Measurements from ENCODE around the gene CLIP4.

The CLIP4 gene

DNA sequence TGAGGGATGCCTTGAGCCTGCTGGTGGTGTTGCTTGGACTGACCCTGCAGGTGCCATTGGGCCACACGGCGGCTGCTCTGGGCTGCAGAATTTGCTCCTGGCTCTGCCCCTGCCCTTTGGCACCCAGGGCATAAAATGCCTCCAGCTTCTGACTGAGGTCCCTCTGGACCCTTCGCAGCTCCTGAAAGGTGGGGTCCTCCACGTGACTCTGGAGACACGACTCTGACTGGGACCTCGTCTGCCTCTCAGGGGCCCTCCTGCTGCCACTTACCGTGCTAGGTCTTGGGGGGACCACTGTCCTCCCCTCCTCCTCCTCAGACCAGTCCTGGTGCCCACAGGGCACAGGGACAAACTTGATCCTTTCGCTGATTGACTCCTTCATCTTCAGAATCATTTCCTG is 43.0 kb upstream of the CLIP4 start:
- no peak overlapping the region for H3K4me3 ChIP-seq
- no peak for DNase-seq (ENCODE audit: low spot score)
- TF ChIP-seq, protein P1, sequence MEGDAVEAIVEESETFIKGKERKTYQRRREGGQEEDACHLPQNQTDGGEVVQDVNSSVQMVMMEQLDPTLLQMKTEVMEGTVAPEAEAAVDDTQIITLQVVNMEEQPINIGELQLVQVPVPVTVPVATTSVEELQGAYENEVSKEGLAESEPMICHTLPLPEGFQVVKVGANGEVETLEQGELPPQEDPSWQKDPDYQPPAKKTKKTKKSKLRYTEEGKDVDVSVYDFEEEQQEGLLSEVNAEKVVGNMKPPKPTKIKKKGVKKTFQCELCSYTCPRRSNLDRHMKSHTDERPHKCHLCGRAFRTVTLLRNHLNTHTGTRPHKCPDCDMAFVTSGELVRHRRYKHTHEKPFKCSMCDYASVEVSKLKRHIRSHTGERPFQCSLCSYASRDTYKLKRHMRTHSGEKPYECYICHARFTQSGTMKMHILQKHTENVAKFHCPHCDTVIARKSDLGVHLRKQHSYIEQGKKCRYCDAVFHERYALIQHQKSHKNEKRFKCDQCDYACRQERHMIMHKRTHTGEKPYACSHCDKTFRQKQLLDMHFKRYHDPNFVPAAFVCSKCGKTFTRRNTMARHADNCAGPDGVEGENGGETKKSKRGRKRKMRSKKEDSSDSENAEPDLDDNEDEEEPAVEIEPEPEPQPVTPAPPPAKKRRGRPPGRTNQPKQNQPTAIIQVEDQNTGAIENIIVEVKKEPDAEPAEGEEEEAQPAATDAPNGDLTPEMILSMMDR (IDR thresholded peaks at IDR 0.05), result no peak
- H3K27ac ChIP-seq, result no peak overlapping the region

DNA sequence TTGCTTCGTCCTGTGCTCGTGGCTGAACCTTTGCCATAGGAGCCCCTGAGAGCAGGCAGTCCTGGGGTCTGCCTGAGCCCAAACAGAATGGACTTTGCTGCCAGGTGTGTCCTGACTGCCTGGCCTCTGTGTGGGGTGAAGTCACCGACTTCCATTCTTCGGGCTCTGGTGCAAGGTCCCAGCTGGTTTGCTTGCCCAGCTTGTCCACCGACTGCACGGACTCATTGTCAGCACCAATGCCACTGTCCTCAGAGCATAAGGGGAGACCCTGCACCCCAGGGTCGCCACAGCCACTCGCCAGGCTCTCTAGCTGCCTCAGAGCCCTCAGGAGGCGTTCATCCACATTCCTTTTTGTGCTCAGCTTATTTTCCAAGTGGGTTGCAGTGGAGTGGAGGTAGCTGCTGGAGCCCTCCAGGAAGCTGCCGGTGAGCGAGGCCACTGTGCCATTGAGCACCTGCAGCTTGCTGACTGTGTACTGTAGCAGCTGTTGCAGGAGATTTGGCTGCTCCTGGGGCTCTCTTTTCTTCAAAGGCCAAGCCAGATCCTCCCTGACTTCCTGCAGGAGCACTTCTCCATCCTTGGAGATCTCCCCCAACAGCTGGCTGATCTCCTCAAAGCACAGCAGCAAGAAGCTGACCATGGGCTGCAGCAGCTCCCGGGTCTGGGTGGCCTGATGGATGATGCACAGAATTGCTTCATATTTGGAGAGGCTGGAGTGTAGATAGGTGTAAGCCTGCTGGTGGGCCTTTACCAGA is 42.1 kb upstream of the CLIP4 start:
- DNase-seq (ENCODE audit: low spot score), result no peak
- Histone ChIP-seq H3K27ac (no peak overlapping the region), H3K4me3 (no peak overlapping the region)
- TF ChIP-seq, protein P1 (IDR thresholded peaks at IDR 0.05), result no peak

DNA sequence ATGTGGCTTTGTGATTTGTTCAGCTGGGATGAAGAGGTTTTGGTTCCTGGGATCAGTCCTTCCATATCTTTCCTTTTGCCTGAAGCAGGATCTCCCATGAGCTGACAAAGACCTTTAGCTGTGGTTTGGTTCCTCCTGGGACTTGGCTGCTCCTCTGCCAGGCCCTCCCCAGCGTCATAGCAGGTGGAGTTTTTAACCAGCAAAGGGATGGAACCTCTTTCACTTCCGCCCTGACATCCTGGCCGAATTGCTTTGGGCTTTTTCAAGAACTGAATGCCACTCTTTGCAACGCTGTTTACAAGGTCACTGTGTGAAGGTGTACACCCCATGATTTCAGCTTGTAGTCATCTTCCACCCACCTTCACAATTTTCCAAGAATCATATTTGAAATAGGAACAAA is 41.3 kb upstream of the CLIP4 start:
- no peak overlapping the region for H3K4me3 ChIP-seq
- TF ChIP-seq, protein P1 (IDR thresholded peaks at IDR 0.05), result no peak
- no peak overlapping the region for H3K27ac ChIP-seq
- no peak for DNase-seq (ENCODE audit: low spot score)

DNA sequence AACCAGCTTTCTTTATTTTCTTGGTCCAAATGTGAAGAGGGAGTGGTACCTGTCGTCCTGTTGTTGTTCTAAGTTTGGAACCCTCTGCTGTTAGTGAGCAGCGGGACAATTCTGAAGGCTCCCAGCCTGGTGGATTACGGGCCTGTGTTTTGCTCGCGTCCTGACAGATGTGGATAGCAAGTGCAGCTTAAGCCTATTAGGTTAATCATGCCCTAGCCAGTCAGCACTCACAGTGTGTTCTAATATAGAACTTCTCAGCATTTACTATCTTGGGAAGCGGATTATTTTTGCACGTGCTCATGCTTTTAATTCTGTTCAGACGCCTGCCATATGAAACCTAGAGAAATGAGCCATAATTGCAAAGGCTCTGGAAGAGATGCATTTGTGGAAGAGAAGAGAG is 40.8 kb upstream of the CLIP4 start, which contains the start of gene PCARE:
Gene PCARE, minus strand, starts transcription at position 113 of the 400 bp plus-strand sequence. CDS start 262 bp downstream, outside the sequence.
- no peak within 1 kb of the TSS for H3K27ac ChIP-seq

DNA sequence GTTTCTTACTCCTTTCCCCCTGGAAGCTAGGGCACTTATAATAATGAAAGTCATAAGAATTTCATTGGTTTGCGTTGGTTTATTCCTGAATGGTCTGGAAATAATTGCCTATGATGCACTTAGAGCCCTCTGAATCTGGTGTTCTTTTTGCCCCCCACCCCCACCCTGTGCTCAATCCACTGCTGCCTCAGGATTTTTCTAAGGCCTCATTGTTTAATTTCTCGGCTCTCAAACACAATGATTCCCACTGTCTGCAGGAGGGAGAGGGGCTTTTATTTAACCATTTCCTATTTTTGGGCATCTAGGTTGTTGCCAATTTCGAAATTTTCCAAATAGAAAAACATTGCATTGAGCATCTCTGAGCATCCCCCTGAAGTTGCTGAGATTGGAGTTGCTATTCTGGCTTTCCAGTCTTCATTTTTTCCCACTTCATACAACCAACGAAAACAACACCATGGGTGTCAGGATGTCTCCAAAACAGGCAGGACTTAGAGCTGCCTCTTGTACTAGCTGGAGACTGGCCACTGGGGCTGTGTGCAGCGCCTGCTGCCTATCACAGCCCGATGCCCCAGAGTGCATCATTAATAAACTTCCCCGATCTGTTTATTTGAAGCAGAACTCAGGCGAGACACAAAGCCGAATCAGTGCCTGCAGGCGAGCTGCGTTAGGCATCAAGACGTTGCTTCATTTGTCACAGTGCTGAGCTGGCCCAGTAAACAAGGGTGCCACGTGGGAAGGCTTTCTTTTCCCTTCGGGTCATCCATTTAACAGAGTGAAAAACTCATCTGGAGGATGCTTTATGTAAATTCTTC is 39.1 kb upstream of the CLIP4 start:
- no peak overlapping the region for H3K4me3 ChIP-seq
- no peak for DNase-seq (ENCODE audit: low spot score)
- H3K27ac ChIP-seq, result no peak overlapping the region
- TF ChIP-seq, protein P1 (IDR thresholded peaks at IDR 0.05), result no peak

More for the DNA sequence above, 40.8 kb upstream of the CLIP4 start, which contains the start of gene PCARE:
- no peak within 1 kb of the TSS for H3K4me3 ChIP-seq
- TF ChIP-seq, protein P1 (IDR thresholded peaks at IDR 0.05), result no peak
- DNase-seq (ENCODE audit: low spot score), result no peak

DNA sequence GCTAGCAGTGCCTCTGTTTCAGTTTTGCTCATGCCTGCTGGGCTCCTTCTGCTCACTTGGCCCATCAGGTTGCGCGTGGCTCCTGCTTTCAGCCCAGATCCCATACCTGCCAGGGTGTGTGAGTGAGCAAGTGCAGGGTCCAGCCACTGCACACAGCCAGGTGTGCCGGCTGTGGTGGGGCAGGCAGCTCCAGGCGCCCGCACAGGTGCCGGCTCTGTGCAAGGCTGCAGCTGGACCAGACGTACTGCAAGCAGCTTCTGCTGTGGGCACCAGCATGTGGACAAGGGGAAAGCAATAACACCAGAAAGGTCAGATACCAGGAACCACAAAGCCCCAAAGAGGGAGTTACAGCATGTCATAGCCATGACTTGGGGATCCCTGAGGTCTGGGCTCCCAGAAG is 35.3 kb upstream of the CLIP4 start:
- TF ChIP-seq, protein P1 (IDR thresholded peaks at IDR 0.05), result no peak
- no peak for DNase-seq (ENCODE audit: low spot score)
- H3K4me3 ChIP-seq, result no peak overlapping the region
- no peak overlapping the region for H3K27ac ChIP-seq
